Activated naive CD4-positive, alpha-beta T cell treated with anti-CD3 and anti-CD28 coated beads for 36 hours (primary cell): ENCODE measurements around the gene OR4C6. TPM values are rescaled to one million over a fixed set of nuclear protein-coding genes. Genes with fewer than 3 reads are reported as not detected.

Source experiments
- CTCF ChIA-PET: fragments of 350-600 bp; sonication (Branson Sonifier 250); formaldehyde crosslinking; loops from one replicate; lab custom pipeline; 2021; ENCODE audit warnings: antibody characterized with exemption; lab: Charles Lee
- DNase-seq: peaks from one replicate; pipeline ENCODE4 v3.0.0-alpha.2; 2020
- H3K27ac Mint-ChIP-seq: one replicate; pipeline ENCODE4 v1.8.0; 2021; ENCODE audit warnings: mild to moderate bottlenecking, mixed read lengths
- H3K27me3 Mint-ChIP-seq: one replicate; pipeline ENCODE4 v1.8.0; 2021; ENCODE audit warnings: low read depth, mixed read lengths
- H3K36me3 Mint-ChIP-seq: one replicate; pipeline ENCODE4 v1.8.0; 2021; ENCODE audit warnings: low read depth, mixed read lengths
- H3K4me1 Mint-ChIP-seq: one replicate; pipeline ENCODE4 v1.8.0; 2021; ENCODE audit warnings: low read depth, mixed read lengths
- H3K4me3 Mint-ChIP-seq: one replicate; pipeline ENCODE4 v1.8.0; 2021; ENCODE audit warnings: mild to moderate bottlenecking, moderate library complexity, mixed read lengths
- H3K9me3 Mint-ChIP-seq: one replicate; pipeline ENCODE4 v1.8.0; 2021; ENCODE audit warnings: mixed read lengths
- intact Hi-C: fragments of 100-400 bp; cut with micrococcal nuclease; formaldehyde crosslinking; loops from one replicate; pipeline ENCODE4 v1.15.1; 2023
- total RNA-seq, 2 experiments: library from RNA; stranded (reverse); gene quantifications; one replicate each; pipeline ENCODE4 v1.2.3, GENCODE V29; 2021

The OR4C6 gene
- total RNA-seq, 2 experiments from 2014 or later: not detected

GRCh38 chr11:55714982-55715888 lies 53.2 kb downstream of the OR4C6 start:
- DNase-seq: peak; percentile 13
- Mint-ChIP-seq H3K27me3 (no peaks in the 10 kb centered on the region), H3K4me1 (no peaks in the 10 kb centered on the region), H3K36me3 (no peaks in the 10 kb centered on the region), H3K27ac (no peak overlapping the region), H3K9me3 (no peaks in the 10 kb centered on the region), H3K4me3 (no peak overlapping the region)
- intact Hi-C loops: loop anchor here (5.0 kb wide), 1 partner anchor 1067 kb away; no protein-coding TSS in a partner anchor
- CTCF ChIA-PET: no interaction called here

Other genes with a start within 250 kb of the OR4C6 start
- gene OR4C15, start 107.7 kb upstream of the OR4C6 start, total RNA-seq: not detected
- gene OR4C16, start 90.1 kb upstream of the OR4C6 start, total RNA-seq: not detected
- gene OR4C11, start 54.6 kb upstream of the OR4C6 start, total RNA-seq: not detected
- gene OR4P4, start 27.1 kb upstream of the OR4C6 start, total RNA-seq: not detected
- gene OR4S2, start 13.9 kb upstream of the OR4C6 start, total RNA-seq: not detected
- not detected for gene OR5D13, start 111.2 kb downstream of the OR4C6 start, total RNA-seq
- gene OR5D14, start 133.4 kb downstream of the OR4C6 start, total RNA-seq: not detected
- not detected for gene OR5L1, start 149.2 kb downstream of the OR4C6 start, total RNA-seq
- not detected for gene OR5D18, start 157.4 kb downstream of the OR4C6 start, total RNA-seq
- gene OR5L2, start 165.0 kb downstream of the OR4C6 start, total RNA-seq: not detected
- not detected for gene OR5D16, start 176.6 kb downstream of the OR4C6 start, total RNA-seq
- gene TRIM51, start 221.1 kb downstream of the OR4C6 start, total RNA-seq: not detected